HG02981 (cell line): ENCODE data around the gene GGT7.
"Not testable (repeated sequence)": the region's sequence is repeated elsewhere in the genome, so short reads cannot be mapped to it uniquely, and the experiment has no call there.

Experiments
- ATAC-seq: cut with Tn5 transposase; IDR thresholded peaks from one replicate; pipeline ENCODE4 v1.9.1; 2021; ENCODE audit warnings: mild to moderate bottlenecking, moderate library complexity; ENCODE audit not compliant: unreplicated experiment

Gene GGT7, protein sequence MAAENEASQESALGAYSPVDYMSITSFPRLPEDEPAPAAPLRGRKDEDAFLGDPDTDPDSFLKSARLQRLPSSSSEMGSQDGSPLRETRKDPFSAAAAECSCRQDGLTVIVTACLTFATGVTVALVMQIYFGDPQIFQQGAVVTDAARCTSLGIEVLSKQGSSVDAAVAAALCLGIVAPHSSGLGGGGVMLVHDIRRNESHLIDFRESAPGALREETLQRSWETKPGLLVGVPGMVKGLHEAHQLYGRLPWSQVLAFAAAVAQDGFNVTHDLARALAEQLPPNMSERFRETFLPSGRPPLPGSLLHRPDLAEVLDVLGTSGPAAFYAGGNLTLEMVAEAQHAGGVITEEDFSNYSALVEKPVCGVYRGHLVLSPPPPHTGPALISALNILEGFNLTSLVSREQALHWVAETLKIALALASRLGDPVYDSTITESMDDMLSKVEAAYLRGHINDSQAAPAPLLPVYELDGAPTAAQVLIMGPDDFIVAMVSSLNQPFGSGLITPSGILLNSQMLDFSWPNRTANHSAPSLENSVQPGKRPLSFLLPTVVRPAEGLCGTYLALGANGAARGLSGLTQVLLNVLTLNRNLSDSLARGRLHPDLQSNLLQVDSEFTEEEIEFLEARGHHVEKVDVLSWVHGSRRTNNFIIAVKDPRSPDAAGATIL

DNA sequence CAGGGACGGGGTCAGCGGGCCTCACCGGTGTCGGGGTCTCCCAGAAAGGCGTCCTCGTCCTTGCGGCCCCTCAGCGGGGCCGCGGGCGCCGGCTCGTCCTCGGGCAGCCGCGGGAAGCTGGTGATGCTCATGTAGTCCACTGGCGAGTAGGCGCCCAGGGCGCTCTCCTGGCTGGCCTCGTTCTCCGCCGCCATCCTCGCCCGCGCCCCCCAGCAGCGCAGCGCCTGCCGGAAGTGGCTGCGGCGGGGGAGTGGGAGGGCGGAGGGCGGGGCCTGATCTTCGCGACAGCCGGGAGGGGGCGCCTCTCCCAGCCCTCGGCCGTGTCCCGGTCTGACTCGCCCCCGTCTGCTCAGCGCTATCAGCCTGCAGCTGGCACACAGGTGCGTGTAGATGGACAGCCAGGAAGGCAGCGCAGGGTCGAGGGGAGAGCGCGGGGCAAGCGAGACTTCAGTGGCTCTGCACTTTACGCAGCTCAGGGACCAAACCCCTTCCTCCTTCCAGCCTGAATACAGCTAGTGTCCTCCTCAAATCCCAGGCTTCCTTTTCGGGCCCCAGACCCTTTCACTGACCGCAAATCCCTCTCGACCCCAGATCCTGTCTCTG lies at the start of gene GGT7:
Gene GGT7 (minus strand): TSS at position 235 of the 603 bp plus-strand sequence. CDS start 41 bp downstream, at position 194.
- no peak for ATAC-seq

DNA sequence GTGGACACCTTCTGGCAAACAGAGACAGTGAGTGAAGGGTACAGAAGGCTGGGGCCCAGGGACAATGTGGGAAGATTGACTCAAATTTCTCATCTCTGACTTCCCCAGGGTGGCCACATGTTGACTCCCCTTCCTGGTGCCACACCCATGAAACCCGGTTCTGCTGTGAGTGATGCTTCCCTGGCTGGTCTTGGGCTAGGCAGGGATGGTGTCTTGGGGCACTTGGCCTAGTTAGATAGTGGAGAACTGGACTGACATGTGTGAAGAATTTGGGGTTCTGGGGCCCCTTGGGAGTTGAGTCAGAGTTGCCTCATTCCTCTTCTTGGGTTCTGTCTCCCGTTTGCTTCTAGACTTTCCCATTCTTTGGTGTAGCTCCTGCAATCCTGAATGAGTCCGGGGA lies 48.8 kb upstream of the GGT7 start:
- no peak for ATAC-seq

DNA sequence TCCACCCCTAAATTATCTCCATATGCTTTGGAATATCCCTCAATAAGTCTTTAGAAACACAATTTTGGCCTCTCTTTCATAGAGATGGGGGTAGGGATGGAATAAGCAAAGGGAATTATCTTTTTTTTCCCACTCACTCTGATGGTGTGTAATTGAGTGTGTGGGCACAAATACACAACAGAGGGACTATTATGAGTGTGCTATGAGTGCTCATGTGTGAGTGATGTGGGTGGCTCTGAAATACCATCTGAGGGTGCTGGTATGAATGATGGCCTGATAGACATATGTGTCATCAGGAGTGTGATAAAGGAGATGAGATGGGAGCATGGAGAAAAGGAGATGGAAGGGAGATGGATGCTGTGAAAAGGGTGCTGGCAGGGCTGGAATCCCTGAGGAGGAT lies 47.4 kb upstream of the GGT7 start:
- ATAC-seq: no peak

DNA sequence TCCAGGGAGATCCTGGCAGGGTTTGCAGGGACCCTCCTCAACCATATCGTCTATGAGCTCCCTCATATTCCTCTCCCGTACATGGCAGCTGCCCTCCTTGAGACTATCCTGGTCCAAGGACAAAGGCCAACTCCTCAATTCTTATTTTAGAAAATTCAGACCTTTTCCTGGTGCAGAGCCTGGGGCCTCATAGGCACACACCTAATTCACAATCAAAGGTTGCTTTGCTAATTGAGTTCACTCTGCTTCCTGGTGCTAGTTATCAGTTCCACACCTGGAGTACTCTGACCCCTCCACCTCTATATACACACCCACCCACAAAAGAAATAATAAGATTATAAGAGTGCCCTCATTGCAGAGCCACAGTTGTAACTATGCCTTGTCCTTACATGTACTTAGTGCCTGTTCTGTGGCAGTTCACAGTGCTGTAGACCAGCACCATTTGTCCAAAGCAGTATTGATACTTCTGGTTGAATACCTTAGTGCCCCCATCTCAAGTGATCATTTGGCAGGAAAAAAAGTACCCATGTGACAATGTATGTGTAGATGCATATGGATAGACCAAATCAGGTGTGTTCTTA lies 44.2 kb upstream of the GGT7 start:
- ATAC-seq: no peak

DNA sequence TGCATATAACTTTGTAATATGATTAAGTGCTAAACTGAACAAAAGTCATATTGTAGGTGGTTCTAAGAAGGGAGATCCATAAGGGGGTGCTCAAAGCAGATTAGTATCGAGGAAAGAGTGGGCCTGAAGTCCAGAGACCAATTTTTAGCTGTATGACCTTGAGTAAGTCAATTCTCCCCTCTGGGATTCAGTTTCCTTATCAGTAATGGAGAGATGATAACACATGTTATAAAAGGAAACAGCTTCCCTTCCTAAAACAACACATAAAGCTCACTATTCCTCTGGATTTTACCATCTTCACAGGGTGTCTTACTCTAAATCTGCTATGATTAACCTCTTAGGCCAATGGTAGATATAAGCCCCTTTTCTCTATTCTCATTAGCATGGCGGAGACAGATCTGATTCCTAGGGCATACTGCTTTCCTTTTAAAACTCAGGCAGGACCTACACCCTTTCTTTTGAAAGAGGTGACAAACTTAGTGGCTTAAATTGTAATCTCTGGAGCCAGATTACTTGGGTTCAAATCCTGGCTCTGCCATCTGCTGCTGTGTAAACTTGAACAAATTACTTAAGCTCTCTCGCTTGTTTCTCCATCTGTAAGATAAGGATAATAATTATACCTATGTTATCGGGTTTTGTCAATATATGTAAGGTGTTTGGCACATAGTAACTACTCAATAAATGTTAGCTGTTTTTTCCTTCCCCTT lies 43.2 kb upstream of the GGT7 start:
- ATAC-seq: no peak

DNA sequence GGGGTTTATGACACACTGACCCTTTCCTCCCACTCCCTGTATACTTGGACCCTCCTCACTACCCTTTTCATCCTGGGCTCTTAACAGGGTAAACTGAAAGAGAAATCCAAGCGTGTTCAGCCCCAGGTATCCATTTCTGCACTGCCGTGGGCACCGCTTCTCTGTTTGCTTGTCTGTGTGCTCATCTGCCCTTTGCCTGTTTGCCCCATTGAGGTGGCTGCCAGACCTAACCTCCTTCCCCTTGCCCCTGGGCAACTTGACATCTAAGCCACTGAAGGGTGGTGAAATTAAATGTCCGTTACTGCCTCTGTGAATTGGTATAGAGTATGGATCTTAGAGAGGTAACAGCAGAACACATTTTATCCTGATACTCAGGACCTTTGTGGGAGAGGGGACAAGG lies 42.5 kb upstream of the GGT7 start:
- ATAC-seq: no peak

DNA sequence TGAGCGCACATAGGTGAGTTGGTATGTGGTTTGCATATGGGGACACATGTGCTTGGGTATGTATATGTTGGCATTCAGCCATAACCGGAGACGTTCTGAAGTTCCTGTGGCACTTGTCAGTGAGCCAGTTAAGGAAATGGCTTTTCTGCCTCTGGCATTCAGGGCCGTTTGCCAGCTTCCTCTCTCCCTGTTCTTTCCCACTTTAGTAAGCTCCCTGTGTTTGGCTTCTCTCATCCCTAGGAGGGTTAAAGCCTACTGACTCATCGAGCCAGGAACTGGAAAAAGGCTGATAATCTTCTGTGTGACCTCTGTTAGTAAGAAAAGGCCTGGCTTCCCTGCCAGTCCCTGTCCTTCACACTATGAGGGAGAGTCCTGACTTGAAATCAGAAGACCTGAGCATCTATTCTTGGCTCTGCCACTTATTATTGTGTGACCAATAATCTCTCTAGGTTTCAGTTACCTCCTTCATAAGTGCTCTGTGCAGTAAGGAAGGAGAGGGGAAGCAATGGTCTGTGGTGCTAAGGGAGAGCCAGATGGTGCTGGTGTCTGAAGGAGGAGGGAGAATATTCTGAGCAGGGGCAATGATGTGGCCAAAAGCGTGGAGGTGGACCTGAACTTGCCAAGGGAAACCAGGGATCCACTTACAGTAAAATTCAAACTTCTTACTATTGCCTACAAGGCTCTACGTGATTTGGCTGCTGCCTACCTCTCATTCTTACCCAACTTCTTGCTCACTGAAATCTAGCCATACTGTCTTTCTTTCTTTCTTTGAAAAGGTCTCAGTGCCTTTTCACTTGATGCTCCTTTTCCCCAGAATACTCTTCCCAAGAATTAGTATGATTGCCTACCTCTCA lies 35.2 kb upstream of the GGT7 start:
- no peak for ATAC-seq

DNA sequence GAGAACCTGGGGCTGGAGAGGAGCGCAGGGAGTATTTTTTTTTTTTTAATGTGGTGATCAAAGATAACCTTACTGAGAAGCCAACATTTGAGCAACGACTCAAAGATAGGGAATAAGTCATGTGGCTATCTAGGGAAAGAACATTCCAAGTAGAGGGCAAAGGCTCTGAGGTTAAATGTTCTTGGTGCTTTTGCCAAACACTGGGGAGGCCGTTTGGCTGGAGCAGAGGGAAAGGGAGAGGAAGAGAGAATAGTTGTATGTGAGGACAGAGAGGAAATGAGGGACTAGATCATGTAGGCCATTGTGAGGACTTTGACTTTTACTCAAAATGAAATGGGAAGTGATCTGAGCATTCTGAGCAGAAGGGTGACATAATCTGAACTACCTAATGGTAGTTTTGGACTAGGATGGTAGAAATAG lies 31.6 kb upstream of the GGT7 start:
- no peak for ATAC-seq

DNA sequence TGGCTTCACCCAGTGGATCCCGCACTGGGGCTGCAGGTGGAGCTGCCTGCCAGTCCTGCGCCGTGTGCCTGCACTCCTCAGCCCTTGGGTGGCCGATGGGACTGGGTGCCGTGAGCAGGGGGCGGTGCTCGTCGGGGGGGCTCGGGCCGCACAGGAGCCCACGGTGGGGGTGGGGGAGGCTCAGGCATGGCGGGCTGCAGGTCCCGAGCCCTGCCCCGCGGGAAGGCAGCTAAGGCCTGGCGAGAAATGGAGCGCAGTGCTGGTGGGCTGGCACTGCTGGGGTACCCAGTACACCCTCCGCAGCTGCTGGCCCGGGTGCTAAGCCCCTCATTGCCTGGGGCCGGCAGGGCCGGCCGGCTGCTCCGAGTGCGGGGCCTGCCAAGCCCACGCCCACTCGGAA lies 26.1 kb upstream of the GGT7 start:
- not testable (repeated sequence) for ATAC-seq

DNA sequence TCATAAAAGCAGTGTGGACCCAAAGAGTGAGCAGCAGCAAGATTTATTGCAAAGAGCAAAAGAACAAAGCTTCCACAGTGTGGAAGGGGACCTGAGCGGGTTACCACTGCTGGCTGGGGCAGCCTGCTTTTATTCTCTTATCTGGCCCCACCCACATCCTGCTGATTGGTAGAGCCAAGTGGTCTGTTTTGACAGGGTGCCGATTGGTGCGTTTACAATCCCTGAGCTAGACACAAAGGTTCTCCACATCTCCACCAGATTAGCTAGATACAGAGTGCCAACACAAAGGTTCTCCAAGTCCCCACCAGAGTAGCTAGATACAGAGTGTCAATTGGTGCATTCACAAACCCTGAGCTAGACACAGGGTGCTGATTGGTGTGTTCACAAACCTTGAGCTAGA lies 25.5 kb upstream of the GGT7 start:
- not testable (repeated sequence) for ATAC-seq

DNA sequence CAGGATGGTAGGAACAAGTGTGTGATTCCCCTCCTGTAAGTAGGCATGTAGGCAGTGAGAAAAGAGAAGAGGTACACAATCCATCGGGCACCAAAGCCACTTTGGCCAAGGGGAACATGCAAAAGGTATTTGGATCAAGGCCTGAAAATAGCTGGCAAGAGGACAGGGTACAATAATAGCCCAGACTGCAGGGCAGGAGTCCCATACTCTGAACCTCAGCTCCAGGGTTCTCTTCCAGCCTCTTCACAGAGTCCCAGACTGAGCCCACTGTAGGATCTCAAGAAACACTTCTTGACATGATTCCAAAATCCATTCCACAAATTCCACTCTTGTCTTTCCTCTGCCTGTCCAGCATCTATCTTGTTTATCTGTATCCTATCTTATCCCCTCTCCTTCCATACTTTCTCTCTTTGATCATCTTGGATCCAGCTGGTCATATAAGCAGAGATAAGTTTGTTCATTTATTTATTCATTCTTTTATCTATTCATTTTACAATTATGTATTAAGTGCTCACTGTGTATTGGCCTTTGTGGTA lies 23.5 kb upstream of the GGT7 start:
- no peak for ATAC-seq

DNA sequence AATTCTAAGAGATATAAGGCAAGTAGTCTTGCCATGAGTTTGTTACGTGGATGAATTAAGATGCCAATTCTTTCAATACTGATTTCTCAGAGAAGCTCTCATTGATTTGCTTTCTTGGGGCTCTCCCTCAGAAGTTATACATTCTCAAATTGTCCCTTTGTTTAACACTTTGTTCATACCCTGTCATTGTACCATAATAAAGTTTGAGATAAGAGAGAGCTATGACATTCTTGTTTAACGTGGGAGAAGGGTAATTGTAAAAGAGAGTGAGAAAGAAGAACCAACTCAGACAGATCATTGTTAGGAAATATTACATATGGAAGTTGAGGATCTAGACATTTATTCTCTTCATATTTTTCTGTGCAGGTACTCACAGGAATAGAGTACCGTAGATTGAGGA lies 22.8 kb upstream of the GGT7 start:
- ATAC-seq: no peak

DNA sequence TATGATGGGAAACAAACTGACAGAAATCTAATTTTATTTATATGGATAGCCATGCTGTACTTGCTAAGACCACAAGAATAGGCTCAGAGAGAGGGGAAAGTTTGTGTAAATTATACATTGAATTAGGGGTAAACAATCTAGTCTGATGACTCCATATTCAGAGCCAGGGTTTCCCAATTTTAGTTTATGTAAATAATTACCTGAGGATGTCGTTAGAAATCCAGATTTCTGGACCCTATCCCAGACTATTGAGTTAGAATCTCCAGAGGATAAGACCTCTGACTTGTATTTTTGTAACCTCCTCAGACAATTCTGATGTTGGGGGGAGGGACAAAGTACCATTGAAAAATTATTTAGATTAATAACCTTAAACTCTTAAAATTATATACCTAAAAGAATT lies 22.1 kb upstream of the GGT7 start:
- no peak for ATAC-seq

DNA sequence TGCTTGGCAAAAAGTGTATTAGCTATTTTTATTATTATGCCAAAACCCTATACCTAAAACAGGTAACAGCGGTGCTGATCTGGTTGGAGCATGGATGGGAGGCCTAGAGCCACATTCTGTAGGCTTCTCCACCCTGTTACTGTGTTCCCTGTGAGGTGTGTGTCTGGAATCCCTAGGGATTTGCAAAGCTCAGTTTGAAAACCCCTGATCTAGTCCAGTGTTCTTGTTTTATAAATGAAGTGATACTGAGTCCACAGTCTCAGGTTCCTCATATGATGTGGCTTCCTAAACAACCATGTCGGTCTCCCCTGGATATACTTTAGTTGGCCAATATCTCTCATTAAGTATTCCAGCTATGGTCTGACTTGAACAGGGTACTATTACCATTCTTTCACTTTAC lies 20.0 kb upstream of the GGT7 start:
- ATAC-seq: no peak

DNA sequence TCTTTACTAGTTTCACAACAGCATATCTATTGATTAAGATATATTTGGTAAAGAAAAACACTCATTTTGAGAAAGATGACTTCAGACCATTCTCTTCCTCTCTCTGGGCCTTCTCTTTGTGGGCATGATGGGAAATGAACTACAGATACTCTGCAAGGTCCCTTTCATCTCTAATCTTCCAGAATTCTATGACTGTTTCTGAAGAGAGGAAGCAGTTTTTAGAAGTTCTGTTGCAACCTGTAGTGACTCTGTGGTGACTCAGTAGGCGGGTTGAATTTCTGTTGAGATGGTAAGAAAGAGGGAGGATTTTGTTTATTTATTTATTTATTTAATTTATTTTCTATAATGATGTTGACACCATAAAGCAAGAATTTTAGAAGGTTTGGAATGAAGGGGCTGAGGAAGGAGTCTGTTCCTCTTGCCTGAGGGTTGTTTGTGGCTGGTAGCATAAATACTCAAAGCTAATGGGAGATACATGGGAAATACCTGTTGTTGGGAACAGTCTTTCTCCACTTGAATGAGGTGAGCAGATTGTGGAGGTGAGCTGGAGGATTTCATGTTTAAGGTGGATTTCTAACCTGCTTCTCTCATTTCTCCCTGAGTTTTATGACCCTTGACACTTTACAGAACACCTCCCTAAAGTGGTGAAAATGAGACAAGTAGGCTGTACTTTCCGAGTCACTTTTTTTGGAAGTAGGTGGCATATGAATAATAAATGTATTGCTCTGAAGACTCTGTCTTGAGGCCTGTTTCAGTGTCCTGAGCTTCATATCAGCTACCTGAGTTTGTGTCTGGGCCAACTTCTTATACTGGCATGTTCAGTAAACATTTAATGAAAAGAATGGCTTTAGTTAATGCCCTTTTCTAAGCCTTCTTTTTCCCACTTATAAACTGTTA lies 18.8 kb upstream of the GGT7 start:
- no peak for ATAC-seq

DNA sequence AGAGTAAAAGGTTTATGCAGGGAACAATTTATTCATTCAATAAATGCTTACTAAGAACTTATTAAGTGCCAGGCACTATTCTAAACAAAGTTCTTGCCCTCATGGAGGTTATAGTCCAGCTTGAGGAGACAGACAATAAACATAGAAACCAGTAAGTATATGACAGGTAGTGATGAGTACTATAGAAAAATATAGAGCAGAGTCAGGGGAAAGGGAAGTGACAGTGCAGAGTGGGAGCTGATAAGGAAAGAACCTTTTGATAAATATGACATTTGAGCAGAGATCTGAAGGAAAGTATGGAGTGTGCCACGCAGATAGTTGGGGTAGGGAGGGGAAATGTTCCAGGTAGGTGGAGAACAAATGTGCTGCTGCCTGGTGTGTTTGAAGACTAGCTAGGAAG lies 15.8 kb upstream of the GGT7 start:
- ATAC-seq: no peak

DNA sequence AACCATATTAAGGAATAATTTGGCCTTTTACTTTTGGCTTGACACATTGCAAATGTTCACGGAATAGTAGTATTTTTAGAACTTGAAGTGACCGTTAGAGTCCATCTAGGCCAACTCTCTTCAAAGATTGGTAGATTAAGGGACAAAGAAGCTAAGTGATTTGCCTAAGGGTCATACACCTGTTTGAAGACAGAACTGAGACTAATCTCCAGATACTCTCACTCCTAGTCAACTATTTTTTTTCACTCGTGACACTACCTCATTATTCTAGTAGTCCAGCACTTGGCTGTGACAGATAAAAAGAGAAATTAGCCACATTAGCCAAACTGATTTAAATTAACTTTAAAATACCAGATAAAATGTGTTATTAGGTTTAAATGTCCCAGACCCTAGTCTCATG lies 14.4 kb upstream of the GGT7 start:
- no peak for ATAC-seq

DNA sequence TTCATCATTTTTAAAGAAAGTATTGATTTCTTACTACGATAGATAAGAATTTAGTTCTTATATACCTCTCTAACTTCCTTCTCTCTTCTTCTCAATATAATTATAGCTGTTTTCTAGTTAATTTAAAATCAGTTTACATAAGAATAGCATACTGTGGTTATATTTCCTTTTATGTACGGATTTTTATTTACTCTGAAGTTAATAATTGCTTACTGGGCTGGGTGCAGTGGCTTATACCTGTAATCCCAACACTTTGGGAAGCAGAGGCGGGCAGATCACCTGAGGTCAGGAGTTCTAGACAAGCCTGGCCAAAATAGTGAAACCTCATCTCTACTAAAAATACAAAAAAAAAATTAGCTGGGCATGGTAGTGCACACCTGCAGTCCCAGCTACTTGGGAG lies 13.5 kb upstream of the GGT7 start:
- ATAC-seq: no peak

DNA sequence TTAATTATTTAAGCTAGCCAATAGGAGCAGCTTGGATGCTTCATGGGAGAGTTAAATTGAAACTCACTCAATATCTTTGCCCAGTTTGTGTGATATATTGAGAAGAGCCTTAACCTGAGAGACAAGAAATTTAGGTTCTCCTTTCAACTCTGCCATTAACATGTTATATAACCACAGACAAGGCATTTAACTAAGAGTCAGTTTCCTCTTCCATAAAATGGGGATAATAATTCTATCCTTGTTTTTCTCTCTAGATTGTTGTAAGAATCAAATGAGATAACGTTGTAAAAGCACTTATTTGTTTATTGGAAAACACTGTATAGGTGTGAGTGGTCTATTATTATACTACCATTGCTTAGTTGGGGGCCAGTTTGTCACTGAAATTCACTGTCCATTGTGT lies 11.6 kb upstream of the GGT7 start:
- ATAC-seq: no peak
